Suprapubic skin (tissue), 3 donors: ENCODE measurements around the gene MLXIP.

Source experiments
- CTCF ChIP-seq, 2 donors: fragments of 200-600 bp in 1 of 2; fragments of 450-650 bp in 1 of 2; sonication (generic) in 1 of 2; IDR thresholded peaks; one replicate each; pipeline ENCODE4 v1.5.1; 2016 to 2019; ENCODE audit warnings: antibody characterized with exemption in 2 of 2, mild to moderate bottlenecking in 1 of 2, moderate library complexity in 1 of 2
- EP300 ChIP-seq: sonication (generic); formaldehyde crosslinking; IDR thresholded peaks from one replicate; pipeline ENCODE4 v1.6.1; 2017; ENCODE audit warnings: antibody characterized with exemption
- POLR2A ChIP-seq, 2 donors: fragments of 450-650 bp; IDR thresholded peaks; one replicate each; pipeline ENCODE4 v1.6.1; 2017; ENCODE audit warnings: antibody characterized with exemption in 2 of 2, mild to moderate bottlenecking in 2 of 2, moderate library complexity in 2 of 2

- TF ChIP-seq CTCF (IDR thresholded peaks at IDR 0.05) (no peak), EP300 (no peak), POLR2A (IDR thresholded peaks at IDR 0.05) (no peak)
Measured at GRCh38 chr12:122051231-122051876, 27.2 kb upstream of the MLXIP start.
